ENCODE data around the gene JAM2.

DNA sequence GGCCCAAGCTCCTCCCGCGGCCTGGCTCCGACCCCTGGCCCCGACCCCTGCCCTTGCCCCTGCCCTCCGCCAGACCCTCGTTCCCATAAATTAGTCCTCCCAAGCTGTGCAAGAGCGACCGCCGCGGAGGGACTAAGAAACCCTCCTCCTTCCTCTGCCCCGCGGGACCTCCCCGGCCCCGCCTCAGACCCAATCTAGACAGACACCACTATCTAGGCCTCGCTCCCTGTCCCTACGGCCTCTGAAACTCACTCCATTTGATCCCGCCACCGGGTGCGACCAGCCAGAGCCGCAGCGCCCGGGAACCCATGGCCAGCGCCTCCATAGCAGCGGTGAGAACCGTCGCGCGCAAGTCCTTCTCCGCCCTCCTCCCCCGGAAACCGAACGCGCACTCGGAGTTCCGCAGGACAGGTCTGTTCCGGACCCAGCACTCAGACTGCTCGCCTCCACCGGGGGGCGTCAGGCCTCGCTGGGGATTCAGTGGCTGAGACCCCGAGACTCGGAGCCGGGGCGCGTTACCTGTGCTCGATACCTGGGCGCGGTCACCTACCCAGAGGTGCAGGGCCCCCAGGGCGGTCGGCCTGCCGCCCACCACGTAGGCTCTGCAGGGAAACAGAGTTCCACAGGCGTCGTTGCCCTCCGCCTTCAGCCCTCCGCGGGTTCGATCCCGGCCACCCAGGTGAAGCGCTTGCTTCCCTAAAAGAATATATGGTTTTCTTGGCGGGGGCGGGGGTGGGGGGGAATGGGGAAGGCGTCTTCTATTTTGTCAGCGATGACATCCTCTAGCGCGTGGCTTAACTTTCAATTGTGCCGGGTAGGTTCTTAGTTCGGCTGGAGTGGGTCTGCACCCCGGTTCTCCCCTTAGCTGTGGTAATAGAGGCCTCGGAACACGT lies 31.7 kb upstream of the JAM2 start, which contains the start of gene MRPL39:
- TF ChIP-seq TCF7 (CRISPR knock-in tag; IDR thresholded peaks at IDR 0.05; ENCODE audit: low read depth) (peak; percentile 71; the same call in 1 of the 2 replicates), IRF2 (CRISPR knock-in tag; IDR thresholded peaks at IDR 0.05; ENCODE audit: borderline replicate concordance, low read depth) (0 out of 2 replicates have a peak, but pooled peaks have one; percentile 77)
- TF ChIP-seq, protein P1, sequence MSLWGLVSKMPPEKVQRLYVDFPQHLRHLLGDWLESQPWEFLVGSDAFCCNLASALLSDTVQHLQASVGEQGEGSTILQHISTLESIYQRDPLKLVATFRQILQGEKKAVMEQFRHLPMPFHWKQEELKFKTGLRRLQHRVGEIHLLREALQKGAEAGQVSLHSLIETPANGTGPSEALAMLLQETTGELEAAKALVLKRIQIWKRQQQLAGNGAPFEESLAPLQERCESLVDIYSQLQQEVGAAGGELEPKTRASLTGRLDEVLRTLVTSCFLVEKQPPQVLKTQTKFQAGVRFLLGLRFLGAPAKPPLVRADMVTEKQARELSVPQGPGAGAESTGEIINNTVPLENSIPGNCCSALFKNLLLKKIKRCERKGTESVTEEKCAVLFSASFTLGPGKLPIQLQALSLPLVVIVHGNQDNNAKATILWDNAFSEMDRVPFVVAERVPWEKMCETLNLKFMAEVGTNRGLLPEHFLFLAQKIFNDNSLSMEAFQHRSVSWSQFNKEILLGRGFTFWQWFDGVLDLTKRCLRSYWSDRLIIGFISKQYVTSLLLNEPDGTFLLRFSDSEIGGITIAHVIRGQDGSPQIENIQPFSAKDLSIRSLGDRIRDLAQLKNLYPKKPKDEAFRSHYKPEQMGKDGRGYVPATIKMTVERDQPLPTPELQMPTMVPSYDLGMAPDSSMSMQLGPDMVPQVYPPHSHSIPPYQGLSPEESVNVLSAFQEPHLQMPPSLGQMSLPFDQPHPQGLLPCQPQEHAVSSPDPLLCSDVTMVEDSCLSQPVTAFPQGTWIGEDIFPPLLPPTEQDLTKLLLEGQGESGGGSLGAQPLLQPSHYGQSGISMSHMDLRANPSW (CRISPR knock-in tag; conservative IDR thresholded peaks at IDR 0.05; ENCODE audit: low read depth): no peak
- TF ChIP-seq, protein P2, sequence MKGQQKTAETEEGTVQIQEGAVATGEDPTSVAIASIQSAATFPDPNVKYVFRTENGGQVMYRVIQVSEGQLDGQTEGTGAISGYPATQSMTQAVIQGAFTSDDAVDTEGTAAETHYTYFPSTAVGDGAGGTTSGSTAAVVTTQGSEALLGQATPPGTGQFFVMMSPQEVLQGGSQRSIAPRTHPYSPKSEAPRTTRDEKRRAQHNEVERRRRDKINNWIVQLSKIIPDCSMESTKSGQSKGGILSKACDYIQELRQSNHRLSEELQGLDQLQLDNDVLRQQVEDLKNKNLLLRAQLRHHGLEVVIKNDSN (CRISPR knock-in tag; IDR thresholded peaks at IDR 0.05): peak; percentile 61; the same call in 1 of the 2 replicates
- TF ChIP-seq, protein P3, sequence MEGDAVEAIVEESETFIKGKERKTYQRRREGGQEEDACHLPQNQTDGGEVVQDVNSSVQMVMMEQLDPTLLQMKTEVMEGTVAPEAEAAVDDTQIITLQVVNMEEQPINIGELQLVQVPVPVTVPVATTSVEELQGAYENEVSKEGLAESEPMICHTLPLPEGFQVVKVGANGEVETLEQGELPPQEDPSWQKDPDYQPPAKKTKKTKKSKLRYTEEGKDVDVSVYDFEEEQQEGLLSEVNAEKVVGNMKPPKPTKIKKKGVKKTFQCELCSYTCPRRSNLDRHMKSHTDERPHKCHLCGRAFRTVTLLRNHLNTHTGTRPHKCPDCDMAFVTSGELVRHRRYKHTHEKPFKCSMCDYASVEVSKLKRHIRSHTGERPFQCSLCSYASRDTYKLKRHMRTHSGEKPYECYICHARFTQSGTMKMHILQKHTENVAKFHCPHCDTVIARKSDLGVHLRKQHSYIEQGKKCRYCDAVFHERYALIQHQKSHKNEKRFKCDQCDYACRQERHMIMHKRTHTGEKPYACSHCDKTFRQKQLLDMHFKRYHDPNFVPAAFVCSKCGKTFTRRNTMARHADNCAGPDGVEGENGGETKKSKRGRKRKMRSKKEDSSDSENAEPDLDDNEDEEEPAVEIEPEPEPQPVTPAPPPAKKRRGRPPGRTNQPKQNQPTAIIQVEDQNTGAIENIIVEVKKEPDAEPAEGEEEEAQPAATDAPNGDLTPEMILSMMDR (IDR thresholded peaks at IDR 0.05): no peak; the same call in 1 of the 2 replicates
- TF ChIP-seq, protein P4, sequence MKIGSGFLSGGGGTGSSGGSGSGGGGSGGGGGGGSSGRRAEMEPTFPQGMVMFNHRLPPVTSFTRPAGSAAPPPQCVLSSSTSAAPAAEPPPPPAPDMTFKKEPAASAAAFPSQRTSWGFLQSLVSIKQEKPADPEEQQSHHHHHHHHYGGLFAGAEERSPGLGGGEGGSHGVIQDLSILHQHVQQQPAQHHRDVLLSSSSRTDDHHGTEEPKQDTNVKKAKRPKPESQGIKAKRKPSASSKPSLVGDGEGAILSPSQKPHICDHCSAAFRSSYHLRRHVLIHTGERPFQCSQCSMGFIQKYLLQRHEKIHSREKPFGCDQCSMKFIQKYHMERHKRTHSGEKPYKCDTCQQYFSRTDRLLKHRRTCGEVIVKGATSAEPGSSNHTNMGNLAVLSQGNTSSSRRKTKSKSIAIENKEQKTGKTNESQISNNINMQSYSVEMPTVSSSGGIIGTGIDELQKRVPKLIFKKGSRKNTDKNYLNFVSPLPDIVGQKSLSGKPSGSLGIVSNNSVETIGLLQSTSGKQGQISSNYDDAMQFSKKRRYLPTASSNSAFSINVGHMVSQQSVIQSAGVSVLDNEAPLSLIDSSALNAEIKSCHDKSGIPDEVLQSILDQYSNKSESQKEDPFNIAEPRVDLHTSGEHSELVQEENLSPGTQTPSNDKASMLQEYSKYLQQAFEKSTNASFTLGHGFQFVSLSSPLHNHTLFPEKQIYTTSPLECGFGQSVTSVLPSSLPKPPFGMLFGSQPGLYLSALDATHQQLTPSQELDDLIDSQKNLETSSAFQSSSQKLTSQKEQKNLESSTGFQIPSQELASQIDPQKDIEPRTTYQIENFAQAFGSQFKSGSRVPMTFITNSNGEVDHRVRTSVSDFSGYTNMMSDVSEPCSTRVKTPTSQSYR (CRISPR knock-in tag; IDR thresholded peaks at IDR 0.05): peak; percentile 73

Measured in WTC11 (cell line).